GM12875 (cell line): ENCODE data around the gene ADRA2A.

Experiments used
- H3K4me3 ChIP-seq: one replicate; pipeline ENCODE4 v1.5.1; 2011; ENCODE audit warnings: low read depth, low read length, control low read depth
- CTCF ChIP-seq: IDR thresholded peaks from 2 replicates; pipeline ENCODE4 v1.5.1; 2011; ENCODE audit warnings: low read depth, mild to moderate bottlenecking, control low read depth, inconsistent platforms, low read length, moderate library complexity, borderline replicate concordance; ENCODE audit not compliant: insufficient read depth

The ADRA2A gene

GRCh38 chr10:111103196-111103840 is 26.5 kb downstream of the ADRA2A start:
- no peak for TF ChIP-seq CTCF
- H3K4me3 ChIP-seq, result no peak overlapping the region

DNA sequence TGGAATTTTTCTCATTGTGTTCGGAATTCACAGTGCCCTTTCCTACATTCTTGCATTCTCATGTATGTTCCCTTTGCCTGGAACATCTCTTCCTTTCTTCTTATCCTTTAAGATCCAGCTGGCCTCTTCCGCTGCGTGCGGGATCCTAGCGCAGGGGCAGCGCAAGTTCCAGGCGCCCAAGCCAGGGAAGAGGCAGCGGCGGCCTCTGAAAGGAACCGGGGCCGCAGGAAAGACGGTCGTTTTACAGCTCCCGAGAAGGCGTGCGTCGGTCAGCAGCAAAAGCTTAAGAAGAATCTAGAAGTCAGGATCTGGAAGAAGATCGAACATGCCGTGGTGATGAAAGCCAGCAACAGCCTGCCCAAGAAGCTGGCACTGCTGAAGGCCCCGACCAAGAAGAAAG is 28.0 kb downstream of the ADRA2A start:
- TF ChIP-seq CTCF, result no peak

DNA sequence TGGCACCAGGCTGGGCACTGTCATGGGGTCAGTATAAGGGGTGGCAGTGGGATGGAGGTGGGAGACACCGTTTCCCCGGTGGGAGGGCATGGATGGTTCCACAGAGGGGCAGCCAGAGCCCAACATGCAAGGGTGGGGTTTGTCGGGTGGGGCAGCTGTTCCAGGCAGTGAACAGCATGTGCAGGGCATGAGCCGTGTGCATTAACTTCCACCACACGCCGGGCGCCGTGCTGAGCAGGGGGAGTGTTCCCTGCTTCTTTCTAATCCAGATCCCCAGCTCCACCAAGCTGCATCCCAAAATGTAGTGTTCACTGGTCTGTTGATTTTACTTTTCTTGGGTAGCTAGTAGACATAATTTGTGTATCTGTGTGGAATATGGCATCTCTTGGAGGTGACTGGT is 29.3 kb downstream of the ADRA2A start:
- H3K4me3 ChIP-seq, result no peak overlapping the region
- TF ChIP-seq CTCF, result no peak

More for the DNA sequence above, 28.0 kb downstream of the ADRA2A start:
- no peak overlapping the region for H3K4me3 ChIP-seq

DNA sequence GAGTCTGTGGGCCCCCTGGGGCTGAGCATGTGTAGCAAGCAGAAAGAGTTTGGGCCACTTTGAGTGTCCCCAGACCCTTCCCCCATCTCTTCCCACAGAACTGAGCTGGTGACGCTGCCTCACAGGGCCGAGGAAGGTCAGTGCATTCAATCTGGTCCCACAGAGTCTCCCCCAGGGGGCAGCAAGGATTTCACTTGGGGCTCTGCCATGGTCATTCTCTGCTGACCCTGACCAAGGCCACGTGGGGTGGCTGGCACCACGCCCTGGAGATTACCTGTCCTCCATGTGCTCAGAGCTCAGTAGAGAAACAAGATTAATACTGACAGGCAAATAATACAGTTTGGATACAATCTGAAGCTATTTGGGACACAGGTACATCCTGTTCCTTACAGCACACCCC is 30.2 kb downstream of the ADRA2A start:
- no peak overlapping the region for H3K4me3 ChIP-seq
- TF ChIP-seq CTCF, result no peak

DNA sequence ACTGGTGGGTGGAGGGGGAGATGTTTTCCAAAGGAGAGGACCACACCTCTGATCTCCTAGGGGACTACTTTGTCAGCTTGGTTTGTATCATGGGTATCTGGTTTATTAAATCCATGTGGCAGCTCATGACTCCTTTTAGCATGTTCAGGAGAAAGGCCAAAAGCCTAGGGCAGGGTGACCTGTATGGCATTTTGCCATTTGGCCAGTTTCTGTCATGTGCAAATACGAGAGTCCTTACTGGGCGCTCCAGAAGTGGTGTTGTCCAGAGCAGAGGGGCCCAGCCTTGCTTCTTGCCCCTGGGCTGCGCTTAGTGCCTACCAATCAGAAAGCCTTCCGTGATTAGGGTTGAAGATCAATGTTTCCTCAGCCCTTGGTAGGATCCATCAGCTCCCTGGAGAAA is 31.0 kb downstream of the ADRA2A start:
- no peak for TF ChIP-seq CTCF
- no peak overlapping the region for H3K4me3 ChIP-seq

- H3K4me3 ChIP-seq, result no peak overlapping the region
- no peak for TF ChIP-seq CTCF
Observed at GRCh38 chr10:111108441-111108840, 31.6 kb downstream of the ADRA2A start.

GRCh38 chr10:111109501-111110242 is 32.8 kb downstream of the ADRA2A start:
- TF ChIP-seq CTCF, result no peak
- no peak overlapping the region for H3K4me3 ChIP-seq
